Cortex of kidney (tissue), 1 donor: ENCODE measurements around the gene MAML3.

ENCODE experiments used
- DNase-seq: peaks from one replicate; lab custom pipeline; 2025; lab: John Stamatoyannopoulos, UW

MAML3 gene

GRCh38 chr4:140071806-140072205, 82.2 kb downstream of the MAML3 start:
- no peak for DNase-seq

GRCh38 chr4:140070973-140071372, 83.0 kb downstream of the MAML3 start:
- DNase-seq, result no peak

- no peak for DNase-seq
Observed at GRCh38 chr4:140070366-140070765, 83.6 kb downstream of the MAML3 start.

GRCh38 chr4:140069066-140069465, 84.9 kb downstream of the MAML3 start:
- no peak for DNase-seq

- no peak for DNase-seq
Observed at GRCh38 chr4:140068271-140068670, 85.7 kb downstream of the MAML3 start.

GRCh38 chr4:140066031-140066930, 87.7 kb downstream of the MAML3 start:
- no peak for DNase-seq

- no peak for DNase-seq
Observed at GRCh38 chr4:140065393-140065792, 88.6 kb downstream of the MAML3 start.

- DNase-seq, result no peak
Observed at GRCh38 chr4:140061659-140062289, 92.2 kb downstream of the MAML3 start.

GRCh38 chr4:140061194-140061593, 92.8 kb downstream of the MAML3 start:
- DNase-seq, result no peak

GRCh38 chr4:140059159-140059558, 94.8 kb downstream of the MAML3 start:
- no peak for DNase-seq

- DNase-seq, result no peak
Observed at GRCh38 chr4:140057701-140058100, 96.3 kb downstream of the MAML3 start.

- DNase-seq, result no peak
Observed at GRCh38 chr4:140056015-140056414, 98.0 kb downstream of the MAML3 start.

GRCh38 chr4:140054861-140055260, 99.1 kb downstream of the MAML3 start:
- DNase-seq, result no peak

GRCh38 chr4:140053185-140053584, 100.8 kb downstream of the MAML3 start:
- DNase-seq, result no peak

GRCh38 chr4:140052050-140052449, 101.9 kb downstream of the MAML3 start:
- no peak for DNase-seq

- no peak for DNase-seq
Observed at GRCh38 chr4:140049849-140050637, 103.9 kb downstream of the MAML3 start.

- DNase-seq, result no peak
Observed at GRCh38 chr4:140049024-140049848, 104.7 kb downstream of the MAML3 start.

GRCh38 chr4:140048419-140048995, 105.5 kb downstream of the MAML3 start:
- no peak for DNase-seq

- no peak for DNase-seq
Observed at GRCh38 chr4:140047786-140048185, 106.2 kb downstream of the MAML3 start.

- no peak for DNase-seq
Observed at GRCh38 chr4:140047017-140047640, 106.9 kb downstream of the MAML3 start.

GRCh38 chr4:140046543-140046942, 107.4 kb downstream of the MAML3 start:
- no peak for DNase-seq
